ENCODE data around the gene P4HA2.

Gene P4HA2

GRCh38 chr5:132183723-132184122 lies 43.9 kb downstream of the P4HA2 start:
- H3K4me3 ChIP-seq (ENCODE audit: control insufficient read depth, low read depth, low read length): no peak overlapping the region
- no peak for DNase-seq (ENCODE audit: low read depth)
- no peak for TF ChIP-seq CTCF (IDR thresholded peaks at IDR 0.05; ENCODE audit: control insufficient read depth, insufficient read depth, low read depth, low read length, missing control alignments)

DNA sequence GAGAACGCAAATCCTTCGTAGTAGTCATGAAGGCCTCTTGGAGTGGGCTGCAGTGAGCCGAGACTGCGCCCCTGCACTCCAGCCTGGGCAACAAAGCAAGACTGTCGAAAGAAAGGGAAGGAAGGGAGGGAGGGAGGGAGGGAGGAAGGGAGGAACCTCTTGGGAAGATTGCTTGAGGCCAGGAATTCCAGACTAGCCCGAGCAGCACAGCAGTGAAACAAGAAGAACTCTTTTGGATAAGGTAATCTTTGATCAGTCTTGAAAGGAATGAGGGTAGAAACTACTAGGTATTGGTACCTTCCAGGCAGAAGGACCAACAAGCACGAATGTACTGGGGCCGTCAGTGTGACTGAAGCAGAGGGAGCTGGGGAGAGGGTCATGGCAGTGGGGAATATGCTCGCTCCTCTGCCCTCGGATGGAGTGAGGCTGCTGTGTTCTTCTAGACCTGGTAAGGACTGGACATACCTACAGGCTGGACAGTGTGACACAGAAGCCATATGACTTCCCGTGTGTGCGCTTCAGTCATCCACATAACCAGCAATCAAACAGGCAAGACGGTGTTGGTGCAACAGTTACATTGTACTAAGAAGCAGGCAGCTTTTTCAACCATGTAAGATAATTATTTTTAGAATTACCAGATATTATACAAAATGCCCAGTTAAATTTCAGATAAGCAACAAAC lies 45.2 kb downstream of the P4HA2 start:
- no peak overlapping the region for H3K4me3 ChIP-seq (ENCODE audit: control insufficient read depth, low read depth, low read length)
- no peak for DNase-seq (ENCODE audit: low read depth)
- no peak for TF ChIP-seq CTCF (IDR thresholded peaks at IDR 0.05; ENCODE audit: control insufficient read depth, insufficient read depth, low read depth, low read length, missing control alignments)

DNA sequence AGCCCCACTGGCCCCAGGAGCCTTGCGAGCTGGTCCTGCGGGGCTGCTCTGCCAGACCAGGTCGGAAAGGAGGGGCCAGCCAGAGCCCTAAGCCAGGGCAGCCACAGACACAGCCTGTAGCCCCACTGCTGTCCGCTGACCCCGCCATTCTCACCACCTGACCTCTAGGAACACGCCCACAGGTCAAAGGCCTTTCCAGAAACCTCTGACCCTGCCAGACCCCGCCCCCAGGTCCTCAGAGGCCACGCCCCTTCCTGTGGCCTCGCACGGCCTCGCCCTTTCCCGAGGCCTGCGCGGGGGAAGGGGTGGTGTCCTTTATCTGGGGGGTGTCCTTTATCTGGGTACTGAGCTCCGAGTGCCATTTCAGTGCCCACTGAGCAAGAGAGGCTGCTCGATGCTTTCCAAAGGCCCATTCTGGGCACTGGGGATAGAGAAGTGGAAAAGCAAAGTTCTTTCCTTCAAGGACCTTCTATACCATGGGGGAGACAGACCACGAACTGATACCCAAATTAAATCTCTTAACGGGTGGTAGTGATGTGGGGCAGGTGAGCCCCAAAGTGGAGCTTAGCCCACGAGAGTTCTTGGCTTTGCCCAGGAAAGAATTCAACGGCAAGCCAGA lies 46.5 kb downstream of the P4HA2 start:
- H3K4me3 ChIP-seq (ENCODE audit: control insufficient read depth, low read depth, low read length): no peak overlapping the region

DNA sequence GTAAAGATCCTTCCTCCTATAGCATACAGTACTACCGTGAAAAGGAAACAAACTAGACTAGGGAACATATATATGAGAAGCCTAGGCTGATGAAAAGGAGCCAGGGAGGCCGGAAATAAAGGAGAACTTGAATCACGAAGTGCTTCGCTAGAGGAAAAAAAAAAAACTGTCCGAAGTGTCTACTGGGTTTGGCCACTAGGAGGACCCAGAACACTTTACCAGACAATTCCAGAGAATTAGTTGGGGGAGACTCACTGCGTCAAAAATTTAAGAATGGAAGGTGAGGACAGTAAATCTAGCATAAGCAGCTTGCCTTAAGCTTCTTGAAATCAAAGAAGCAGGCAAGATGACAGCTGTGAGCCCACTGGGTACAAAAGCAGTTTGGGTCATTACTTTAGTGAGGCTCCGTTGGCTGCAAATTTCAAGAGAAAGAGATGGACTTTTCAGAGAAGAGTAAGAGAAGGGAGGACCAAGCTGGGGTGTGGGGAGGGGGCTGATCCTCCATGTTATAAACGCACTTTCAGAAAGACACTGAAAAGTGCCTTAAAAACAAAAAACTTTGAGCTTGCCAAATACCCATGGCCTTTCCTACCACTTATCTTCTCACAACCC lies 47.4 kb downstream of the P4HA2 start:
- DNase-seq (ENCODE audit: low read depth): peak; percentile 49
- peak; percentile 81 for TF ChIP-seq CTCF (IDR thresholded peaks at IDR 0.05; ENCODE audit: control insufficient read depth, insufficient read depth, low read depth, low read length, missing control alignments)

More for the DNA sequence above, 46.5 kb downstream of the P4HA2 start:
- no peak for DNase-seq (ENCODE audit: low read depth)
- no peak for TF ChIP-seq CTCF (IDR thresholded peaks at IDR 0.05; ENCODE audit: control insufficient read depth, insufficient read depth, low read depth, low read length, missing control alignments)

GRCh38 chr5:132179405-132179804 lies 48.2 kb downstream of the P4HA2 start:
- H3K4me3 ChIP-seq (ENCODE audit: control insufficient read depth, low read depth, low read length): no peak overlapping the region
- TF ChIP-seq CTCF (IDR thresholded peaks at IDR 0.05; ENCODE audit: control insufficient read depth, insufficient read depth, low read depth, low read length, missing control alignments): no peak
- no peak for DNase-seq (ENCODE audit: low read depth)

More for the DNA sequence above, 47.4 kb downstream of the P4HA2 start:
- H3K4me3 ChIP-seq (ENCODE audit: control insufficient read depth, low read depth, low read length): no peak overlapping the region

GRCh38 chr5:132177691-132178149 lies 49.9 kb downstream of the P4HA2 start:
- DNase-seq (ENCODE audit: low read depth): no peak
- TF ChIP-seq CTCF (IDR thresholded peaks at IDR 0.05; ENCODE audit: control insufficient read depth, insufficient read depth, low read depth, low read length, missing control alignments): no peak
- H3K4me3 ChIP-seq (ENCODE audit: control insufficient read depth, low read depth, low read length): no peak overlapping the region

Measured in AG09309 (cell line).